WTC11 (cell line): Measurements from ENCODE around the gene MFSD12.

Experiments used
- JUN ChIP-seq: sonication (generic); formaldehyde crosslinking; IDR thresholded peaks from 2 replicates; pipeline ENCODE4 v1.8.0; 2023; ENCODE audit warnings: mild to moderate bottlenecking, missing genetic modification reagents
- TEAD4 ChIP-seq: sonication (generic); formaldehyde crosslinking; IDR thresholded peaks from 2 replicates; pipeline ENCODE4 v1.8.0; 2022; ENCODE audit warnings: mild to moderate bottlenecking, missing genetic modification reagents
- ZNF263 ChIP-seq: sonication (generic); formaldehyde crosslinking; IDR thresholded peaks from 2 replicates; pipeline ENCODE4 v1.8.1; 2022; ENCODE audit warnings: low read depth, mild to moderate bottlenecking, moderate library complexity, missing genetic modification reagents
- ZNF416 ChIP-seq: fragments of 250-450 bp; sonication (Bioruptor Pico); IDR thresholded peaks from 2 replicates; pipeline ENCODE4 v1.9.0; 2021; ENCODE audit warnings: mild to moderate bottlenecking, inconsistent platforms
- TF ChIP-seq, protein P1 (sequence below): fragments of 200-600 bp; IDR thresholded peaks from 2 replicates; pipeline ENCODE4 v1.8.0; 2022; ENCODE audit warnings: antibody characterized with exemption
- TF ChIP-seq, protein P2 (sequence below): sonication (generic); formaldehyde crosslinking; IDR thresholded peaks from 2 replicates; pipeline ENCODE4 v1.8.0; 2022; ENCODE audit warnings: mild to moderate bottlenecking, missing genetic modification reagents

DNA sequence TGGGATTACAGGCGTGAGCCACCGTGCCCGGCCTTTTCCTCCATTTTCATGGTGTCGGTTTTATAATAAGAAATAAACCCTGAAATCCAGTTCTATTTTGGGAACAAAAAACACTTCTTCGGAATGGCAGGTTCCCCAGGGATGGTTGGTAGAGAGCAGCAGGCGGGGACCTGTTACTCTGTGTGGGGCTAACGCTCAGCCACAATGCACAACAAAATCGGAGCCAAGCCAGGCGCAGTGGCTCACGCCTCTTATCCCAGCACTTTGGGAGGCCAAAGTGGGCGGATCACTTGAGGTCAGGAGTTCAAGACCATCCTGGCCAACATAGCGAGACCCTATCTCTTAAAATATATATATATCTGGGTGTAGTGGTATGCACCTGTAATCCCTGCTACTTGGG is 43.6 kb upstream of the MFSD12 start:
- TF ChIP-seq TEAD4 (CRISPR knock-in tag) (no peak), ZNF416 (CRISPR knock-in tag) (no peak), JUN (CRISPR knock-in tag) (no peak), ZNF263 (no peak)
- TF ChIP-seq, protein P1, sequence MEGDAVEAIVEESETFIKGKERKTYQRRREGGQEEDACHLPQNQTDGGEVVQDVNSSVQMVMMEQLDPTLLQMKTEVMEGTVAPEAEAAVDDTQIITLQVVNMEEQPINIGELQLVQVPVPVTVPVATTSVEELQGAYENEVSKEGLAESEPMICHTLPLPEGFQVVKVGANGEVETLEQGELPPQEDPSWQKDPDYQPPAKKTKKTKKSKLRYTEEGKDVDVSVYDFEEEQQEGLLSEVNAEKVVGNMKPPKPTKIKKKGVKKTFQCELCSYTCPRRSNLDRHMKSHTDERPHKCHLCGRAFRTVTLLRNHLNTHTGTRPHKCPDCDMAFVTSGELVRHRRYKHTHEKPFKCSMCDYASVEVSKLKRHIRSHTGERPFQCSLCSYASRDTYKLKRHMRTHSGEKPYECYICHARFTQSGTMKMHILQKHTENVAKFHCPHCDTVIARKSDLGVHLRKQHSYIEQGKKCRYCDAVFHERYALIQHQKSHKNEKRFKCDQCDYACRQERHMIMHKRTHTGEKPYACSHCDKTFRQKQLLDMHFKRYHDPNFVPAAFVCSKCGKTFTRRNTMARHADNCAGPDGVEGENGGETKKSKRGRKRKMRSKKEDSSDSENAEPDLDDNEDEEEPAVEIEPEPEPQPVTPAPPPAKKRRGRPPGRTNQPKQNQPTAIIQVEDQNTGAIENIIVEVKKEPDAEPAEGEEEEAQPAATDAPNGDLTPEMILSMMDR: no peak
- TF ChIP-seq, protein P2, sequence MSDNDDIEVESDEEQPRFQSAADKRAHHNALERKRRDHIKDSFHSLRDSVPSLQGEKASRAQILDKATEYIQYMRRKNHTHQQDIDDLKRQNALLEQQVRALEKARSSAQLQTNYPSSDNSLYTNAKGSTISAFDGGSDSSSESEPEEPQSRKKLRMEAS (CRISPR knock-in tag): no peak
